Measurements from ENCODE around the gene PRKCA.
"Not testable (repeated sequence)": the region's sequence is repeated elsewhere in the genome, so short reads cannot be mapped to it uniquely, and the experiment has no call there.

Gene PRKCA

GRCh38 chr17:66449418-66449977, 147.1 kb downstream of the PRKCA start:
- no peaks in the 10 kb centered on the region for H3K27me3 ChIP-seq (ENCODE audit: insufficient read depth, insufficient read length)
- no peak for DNase-seq (ENCODE audit: low read depth, low spot score)
- no peaks in the 10 kb centered on the region for H3K36me3 ChIP-seq (ENCODE audit: insufficient read depth, insufficient read length, low read length)
- peaks cover 6% of the 10 kb centered on the region for H3K4me1 ChIP-seq (ENCODE audit: insufficient read depth, insufficient read length)
- H3K4me3 ChIP-seq (ENCODE audit: insufficient read length, low read depth): no peak overlapping the region
- TF ChIP-seq SUZ12 (IDR thresholded peaks at IDR 0.05; ENCODE audit: extremely low read depth, insufficient read depth, insufficient read length): no peak
- no peak overlapping the region for H3K9ac ChIP-seq (ENCODE audit: insufficient read length, low read depth)
- peaks cover 9% of the 10 kb centered on the region; the same call in 1 of the 2 replicates for H3K9me3 ChIP-seq (ENCODE audit: insufficient read depth, low read length)

- H3K9me3 ChIP-seq (ENCODE audit: insufficient read depth, low read length): peaks cover 4% of the 10 kb centered on the region; the same call in 1 of the 2 replicates
- TF ChIP-seq SUZ12 (IDR thresholded peaks at IDR 0.05; ENCODE audit: extremely low read depth, insufficient read depth, insufficient read length): no peak
- no peak for TF ChIP-seq YY1 (IDR thresholded peaks at IDR 0.05; ENCODE audit: insufficient read depth, insufficient read length)
- TF ChIP-seq ZNF274 (IDR thresholded peaks at IDR 0.05; ENCODE audit: low read depth, low read length): no peak
- no peak overlapping the region for H3K4me3 ChIP-seq (ENCODE audit: insufficient read length, low read depth)
- H3K9ac ChIP-seq (ENCODE audit: insufficient read length, low read depth): no peak overlapping the region
- no peak for DNase-seq (ENCODE audit: low read depth, low spot score)
- no peaks in the 10 kb centered on the region for H3K27me3 ChIP-seq (ENCODE audit: insufficient read depth, insufficient read length)
- no peaks in the 10 kb centered on the region for H3K36me3 ChIP-seq (ENCODE audit: insufficient read depth, insufficient read length, low read length)
- H3K4me1 ChIP-seq (ENCODE audit: insufficient read depth, insufficient read length): peaks cover 6% of the 10 kb centered on the region
Observed at GRCh38 chr17:66450008-66450851, 147.8 kb downstream of the PRKCA start.

DNA sequence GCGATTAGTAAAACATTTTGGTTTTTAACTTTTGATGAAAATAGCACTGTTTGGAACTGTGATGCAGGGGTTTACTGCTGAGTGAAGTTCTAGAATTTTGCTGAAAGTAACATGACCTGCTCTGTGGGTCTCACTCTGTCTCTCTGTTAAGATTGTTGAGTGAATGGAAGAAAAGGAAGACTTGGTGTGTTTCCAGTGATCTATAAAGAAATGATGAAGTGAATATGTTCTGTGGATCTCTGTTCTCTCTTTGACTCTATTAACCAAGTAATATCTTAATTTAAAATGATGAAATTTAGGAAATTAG, 148.4 kb downstream of the PRKCA start:
- no peaks in the 10 kb centered on the region for H3K36me3 ChIP-seq (ENCODE audit: insufficient read depth, insufficient read length, low read length)
- no peak overlapping the region for H3K4me3 ChIP-seq (ENCODE audit: insufficient read length, low read depth)
- TF ChIP-seq SUZ12 (IDR thresholded peaks at IDR 0.05; ENCODE audit: extremely low read depth, insufficient read depth, insufficient read length) (no peak), ZNF274 (IDR thresholded peaks at IDR 0.05; ENCODE audit: low read depth, low read length) (no peak), YY1 (IDR thresholded peaks at IDR 0.05; ENCODE audit: insufficient read depth, insufficient read length) (no peak)
- no peak overlapping the region for H3K9ac ChIP-seq (ENCODE audit: insufficient read length, low read depth)
- DNase-seq (ENCODE audit: low read depth, low spot score): no peak
- H3K4me1 ChIP-seq (ENCODE audit: insufficient read depth, insufficient read length): peaks cover 6% of the 10 kb centered on the region
- no peaks in the 10 kb centered on the region for H3K9me3 ChIP-seq (ENCODE audit: insufficient read depth, low read length)
- no peaks in the 10 kb centered on the region for H3K27me3 ChIP-seq (ENCODE audit: insufficient read depth, insufficient read length)

GRCh38 chr17:66451188-66452149, 149.1 kb downstream of the PRKCA start:
- DNase-seq (ENCODE audit: low read depth, low spot score): no peak
- TF ChIP-seq ZNF274 (IDR thresholded peaks at IDR 0.05; ENCODE audit: low read depth, low read length): no peak
- no peak for TF ChIP-seq SUZ12 (IDR thresholded peaks at IDR 0.05; ENCODE audit: extremely low read depth, insufficient read depth, insufficient read length)
- TF ChIP-seq YY1 (IDR thresholded peaks at IDR 0.05; ENCODE audit: insufficient read depth, insufficient read length): no peak
- Histone ChIP-seq H3K9me3 (ENCODE audit: insufficient read depth, low read length) (no peaks in the 10 kb centered on the region), H3K9ac (ENCODE audit: insufficient read length, low read depth) (no peak overlapping the region), H3K4me1 (ENCODE audit: insufficient read depth, insufficient read length) (peaks cover 6% of the 10 kb centered on the region), H3K4me3 (ENCODE audit: insufficient read length, low read depth) (no peak overlapping the region), H3K27me3 (ENCODE audit: insufficient read depth, insufficient read length) (no peaks in the 10 kb centered on the region), H3K36me3 (ENCODE audit: insufficient read depth, insufficient read length, low read length) (no peaks in the 10 kb centered on the region)

DNA sequence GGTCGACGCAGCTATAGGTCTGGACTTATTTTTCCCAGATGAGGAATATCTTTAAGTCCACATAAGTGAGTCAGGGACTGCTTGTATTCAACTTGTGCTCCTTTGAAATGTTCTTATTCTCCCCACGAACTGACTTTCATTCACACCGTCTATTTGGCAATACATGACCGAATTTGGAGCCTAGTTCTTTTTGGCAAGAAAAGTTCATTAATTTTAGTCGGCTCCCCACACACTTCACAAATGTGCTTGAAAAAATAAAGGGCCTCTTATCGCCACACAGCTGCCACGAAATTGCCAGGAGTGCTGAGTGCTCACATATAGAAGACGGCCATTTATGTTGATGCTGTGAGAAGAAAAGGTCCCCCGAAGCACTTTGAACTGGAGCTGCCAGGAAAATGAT, 152.6 kb downstream of the PRKCA start:
- no peak for DNase-seq (ENCODE audit: low read depth, low spot score)
- no peak for TF ChIP-seq YY1 (IDR thresholded peaks at IDR 0.05; ENCODE audit: insufficient read depth, insufficient read length)
- peaks cover 3% of the 10 kb centered on the region for H3K4me1 ChIP-seq (ENCODE audit: insufficient read depth, insufficient read length)

GRCh38 chr17:66457499-66457898, 155.1 kb downstream of the PRKCA start:
- not testable (repeated sequence) for H3K27me3 ChIP-seq (ENCODE audit: insufficient read depth, insufficient read length); H3K36me3 ChIP-seq (ENCODE audit: insufficient read depth, insufficient read length, low read length); DNase-seq (ENCODE audit: low read depth, low spot score); H3K9me3 ChIP-seq (ENCODE audit: insufficient read depth, low read length); H3K9ac ChIP-seq (ENCODE audit: insufficient read length, low read depth); H3K4me3 ChIP-seq (ENCODE audit: insufficient read length, low read depth); H3K4me1 ChIP-seq (ENCODE audit: insufficient read depth, insufficient read length)

More for the DNA sequence above, 152.6 kb downstream of the PRKCA start:
- H3K36me3 ChIP-seq (ENCODE audit: insufficient read depth, insufficient read length, low read length): no peaks in the 10 kb centered on the region
- H3K4me3 ChIP-seq (ENCODE audit: insufficient read length, low read depth): no peak overlapping the region
- H3K9me3 ChIP-seq (ENCODE audit: insufficient read depth, low read length): peaks cover 10% of the 10 kb centered on the region; the same call in 1 of the 2 replicates
- H3K27me3 ChIP-seq (ENCODE audit: insufficient read depth, insufficient read length): no peaks in the 10 kb centered on the region
- H3K9ac ChIP-seq (ENCODE audit: insufficient read length, low read depth): no peak overlapping the region

- no peak overlapping the region for H3K4me3 ChIP-seq (ENCODE audit: insufficient read length, low read depth)
- H3K27me3 ChIP-seq (ENCODE audit: insufficient read depth, insufficient read length): no peaks in the 10 kb centered on the region
- H3K36me3 ChIP-seq (ENCODE audit: insufficient read depth, insufficient read length, low read length): no peaks in the 10 kb centered on the region
- H3K9me3 ChIP-seq (ENCODE audit: insufficient read depth, low read length): peaks cover 10% of the 10 kb centered on the region; the same call in 1 of the 2 replicates
- DNase-seq (ENCODE audit: low read depth, low spot score): no peak
- H3K4me1 ChIP-seq (ENCODE audit: insufficient read depth, insufficient read length): no peaks in the 10 kb centered on the region
- H3K9ac ChIP-seq (ENCODE audit: insufficient read length, low read depth): no peak overlapping the region
- no peak for TF ChIP-seq YY1 (IDR thresholded peaks at IDR 0.05; ENCODE audit: insufficient read depth, insufficient read length)
- no peak for TF ChIP-seq ZNF274 (IDR thresholded peaks at IDR 0.05; ENCODE audit: low read depth, low read length)
- no peak for TF ChIP-seq SUZ12 (IDR thresholded peaks at IDR 0.05; ENCODE audit: extremely low read depth, insufficient read depth, insufficient read length)
Observed at GRCh38 chr17:66458782-66459181, 156.4 kb downstream of the PRKCA start.

Data from NT2/D1 (cell line).